Amniotic stem cell (primary cell): ENCODE data around the gene SLC35E2B.
"Not testable (repeated sequence)": the region's sequence is repeated elsewhere in the genome, so short reads cannot be mapped to it uniquely, and the experiment has no call there.

Source experiments
- DNase-seq: peaks from one replicate; lab custom pipeline; 2025; lab: John Stamatoyannopoulos, UW

The SLC35E2B gene

GRCh38 chr1:1692714-1693647 is at the start of gene SLC35E2B:
SLC35E2B (minus strand) TSS chr1:1692795; CDS start chr1:1676699, 16,096 bp downstream.
- peak; percentile 84 for DNase-seq

DNA sequence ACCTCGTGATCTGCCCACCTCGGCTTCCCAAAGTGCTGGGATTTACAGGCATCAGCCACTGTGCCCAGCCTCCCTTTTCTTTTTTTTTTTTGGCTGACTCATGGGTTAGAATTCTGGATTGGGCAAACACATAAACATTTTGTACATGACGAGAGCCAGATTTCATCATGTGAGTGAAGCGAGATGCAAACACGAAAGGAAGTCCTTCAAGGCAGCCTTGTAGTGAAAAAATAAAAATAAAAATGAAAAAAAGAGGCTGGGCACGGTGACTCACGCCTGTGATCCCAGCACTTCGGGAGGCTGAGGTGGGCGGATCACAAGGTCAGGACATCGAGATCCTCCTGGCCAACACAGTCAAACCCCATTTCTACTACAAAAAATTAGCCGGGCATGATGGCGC is 48.4 kb upstream of the SLC35E2B start:
- DNase-seq: peak; percentile 84

DNA sequence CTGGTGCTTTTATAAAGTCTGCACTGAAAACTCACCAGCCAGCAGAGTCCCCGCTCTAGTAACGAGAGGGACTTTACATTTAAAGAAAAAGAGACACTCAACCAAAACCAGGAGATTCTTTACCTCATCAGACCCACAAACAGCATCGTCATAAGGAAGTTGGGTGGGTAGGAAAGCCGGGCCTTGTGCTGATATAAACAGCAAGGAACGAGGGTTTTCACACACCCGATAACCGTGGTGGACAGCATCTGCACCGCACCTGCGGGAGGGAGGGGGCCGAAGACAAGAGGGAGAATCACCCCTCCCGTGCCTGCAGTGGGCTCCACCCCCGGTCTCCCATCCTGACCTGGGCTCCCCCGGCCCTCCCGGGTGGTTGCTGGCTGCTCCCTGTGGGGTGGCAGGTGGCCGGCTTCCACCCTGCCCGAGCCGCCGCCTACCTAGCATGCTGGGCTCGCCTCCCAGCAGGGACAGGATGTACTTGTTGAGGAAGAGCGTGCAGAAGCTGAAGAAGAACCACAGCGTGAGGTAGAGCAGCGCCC is 46.3 kb upstream of the SLC35E2B start:
- not testable (repeated sequence) for DNase-seq

- DNase-seq: not testable (repeated sequence)
Observed at GRCh38 chr1:1737675-1738590, 45.3 kb upstream of the SLC35E2B start.

DNA sequence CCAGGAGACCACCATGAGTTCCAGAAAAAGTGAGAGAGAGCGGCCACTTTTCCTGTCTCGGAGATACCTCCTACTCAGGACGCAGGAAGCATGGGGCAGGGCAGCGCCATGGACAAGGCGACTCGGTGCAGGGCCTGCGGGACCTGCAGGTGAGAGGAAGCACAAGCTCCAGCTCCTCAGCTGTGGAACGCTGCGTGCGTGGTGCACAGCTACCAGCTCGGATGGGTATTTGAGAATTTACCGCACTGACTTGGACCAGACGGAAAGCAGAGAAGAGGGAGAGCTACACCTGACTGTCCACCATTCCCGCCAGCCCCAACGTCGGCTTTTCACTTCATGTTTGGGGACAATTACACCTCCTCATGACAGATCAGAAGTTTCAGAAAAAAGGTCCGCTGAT is 39.8 kb upstream of the SLC35E2B start:
- no peak for DNase-seq

DNA sequence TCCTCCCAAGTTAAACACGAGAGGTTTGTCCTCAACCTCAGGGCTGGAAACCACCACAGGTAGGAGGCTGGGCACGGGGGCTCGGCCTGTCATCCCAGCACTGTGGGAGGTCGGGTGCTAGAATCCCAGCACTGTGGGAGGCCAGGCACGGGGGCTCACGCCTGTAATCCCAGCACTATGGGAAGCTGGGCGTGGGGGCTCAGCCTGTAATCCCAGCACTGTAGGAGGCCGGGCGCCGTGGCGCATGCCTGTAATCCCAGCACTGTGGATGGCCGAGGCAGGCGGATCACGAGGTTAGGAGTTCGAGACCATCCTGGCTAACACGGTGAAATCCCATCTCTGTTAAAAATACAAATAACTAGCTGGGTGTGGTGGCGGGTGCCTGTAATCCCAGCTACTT is 38.3 kb upstream of the SLC35E2B start:
- DNase-seq: no peak

GRCh38 chr1:1730230-1730629 is 37.6 kb upstream of the SLC35E2B start:
- DNase-seq: not testable (repeated sequence)

GRCh38 chr1:1729116-1729816 is 36.7 kb upstream of the SLC35E2B start:
- not testable (repeated sequence) for DNase-seq

DNA sequence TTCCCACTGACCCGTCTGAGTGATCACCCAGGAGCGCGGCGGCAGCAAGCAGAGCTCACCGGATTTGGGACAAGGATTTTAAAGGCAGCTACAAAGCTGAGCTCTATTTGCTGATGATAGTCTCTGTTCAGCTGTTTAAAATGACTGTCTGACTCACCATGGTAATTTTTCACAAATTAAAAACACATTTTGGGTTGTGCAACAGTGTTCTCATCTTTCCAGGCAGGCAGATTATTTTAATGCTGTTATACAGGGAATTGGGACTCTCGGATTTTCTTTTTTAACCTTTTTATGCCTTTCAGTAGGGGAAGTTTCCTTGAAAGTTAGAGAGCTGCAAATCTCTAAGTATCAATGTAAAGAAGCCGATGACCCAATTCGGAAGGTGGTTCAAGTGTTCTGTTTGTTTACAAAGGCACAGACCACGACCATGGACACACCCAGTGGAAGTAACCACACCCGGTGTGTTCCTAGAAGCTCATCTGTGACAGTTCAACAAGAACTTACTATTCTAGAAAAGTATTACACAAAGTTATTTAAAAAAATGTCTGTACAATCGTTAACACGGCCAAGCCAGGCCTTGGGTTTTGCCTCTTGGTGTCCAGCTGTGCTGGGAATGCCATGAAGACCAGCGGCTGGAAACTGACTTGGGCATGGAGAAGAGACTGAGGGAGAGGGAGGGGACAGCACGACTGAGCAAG is 35.9 kb upstream of the SLC35E2B start:
- DNase-seq: not testable (repeated sequence)

GRCh38 chr1:1727131-1727651 is 34.6 kb upstream of the SLC35E2B start:
- DNase-seq: not testable (repeated sequence)

- DNase-seq: not testable (repeated sequence)
Observed at GRCh38 chr1:1726088-1726487, 33.5 kb upstream of the SLC35E2B start.

DNA sequence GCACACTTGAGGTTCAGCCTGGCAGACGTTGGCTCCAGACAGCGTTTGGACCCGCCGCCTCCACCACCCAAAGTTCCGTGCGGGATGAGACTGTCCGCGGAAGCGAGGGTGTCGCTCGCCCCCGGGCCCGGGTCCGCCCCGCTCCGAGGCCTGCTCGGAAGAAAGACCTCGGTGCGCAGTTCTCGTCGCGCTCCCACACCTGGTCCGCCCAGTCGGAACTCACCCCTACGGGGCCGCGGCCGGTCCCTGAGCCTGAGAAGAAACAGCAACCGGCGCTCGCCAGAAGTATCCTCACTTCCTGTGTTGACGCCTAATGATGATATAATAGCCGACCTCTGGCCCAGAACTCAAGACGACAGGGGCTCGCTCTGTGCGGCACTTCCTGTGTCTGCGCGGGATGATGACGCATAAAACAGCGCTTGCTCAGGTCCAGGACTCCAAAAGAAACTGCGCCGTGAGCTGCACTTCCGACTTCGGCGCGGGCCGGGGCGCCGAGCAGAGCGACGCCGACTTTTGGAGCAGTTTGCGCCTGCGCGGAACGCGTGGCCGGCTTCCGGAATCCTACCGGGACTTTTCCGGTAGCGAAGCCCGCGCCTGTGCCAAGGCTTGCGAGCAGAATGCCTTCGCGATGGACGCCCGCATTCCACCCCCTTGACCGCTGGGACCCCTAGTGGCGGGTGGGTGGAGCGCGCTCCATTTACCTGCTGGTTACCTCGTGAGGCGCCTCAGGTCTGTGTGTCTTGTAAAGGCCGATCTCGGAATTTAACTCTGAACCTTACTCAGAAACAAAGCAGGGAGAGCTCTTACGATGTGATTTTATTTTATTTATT is 31.7 kb upstream of the SLC35E2B start, which contains the start of gene CDK11A:
Gene CDK11A, minus strand, starts transcription at position 323 of the 830 bp plus-strand sequence. CDS start 1,539 bp downstream, outside the sequence.
- DNase-seq: peak; percentile 99

GRCh38 chr1:1721201-1721600 is 28.6 kb upstream of the SLC35E2B start:
- DNase-seq: no peak

DNA sequence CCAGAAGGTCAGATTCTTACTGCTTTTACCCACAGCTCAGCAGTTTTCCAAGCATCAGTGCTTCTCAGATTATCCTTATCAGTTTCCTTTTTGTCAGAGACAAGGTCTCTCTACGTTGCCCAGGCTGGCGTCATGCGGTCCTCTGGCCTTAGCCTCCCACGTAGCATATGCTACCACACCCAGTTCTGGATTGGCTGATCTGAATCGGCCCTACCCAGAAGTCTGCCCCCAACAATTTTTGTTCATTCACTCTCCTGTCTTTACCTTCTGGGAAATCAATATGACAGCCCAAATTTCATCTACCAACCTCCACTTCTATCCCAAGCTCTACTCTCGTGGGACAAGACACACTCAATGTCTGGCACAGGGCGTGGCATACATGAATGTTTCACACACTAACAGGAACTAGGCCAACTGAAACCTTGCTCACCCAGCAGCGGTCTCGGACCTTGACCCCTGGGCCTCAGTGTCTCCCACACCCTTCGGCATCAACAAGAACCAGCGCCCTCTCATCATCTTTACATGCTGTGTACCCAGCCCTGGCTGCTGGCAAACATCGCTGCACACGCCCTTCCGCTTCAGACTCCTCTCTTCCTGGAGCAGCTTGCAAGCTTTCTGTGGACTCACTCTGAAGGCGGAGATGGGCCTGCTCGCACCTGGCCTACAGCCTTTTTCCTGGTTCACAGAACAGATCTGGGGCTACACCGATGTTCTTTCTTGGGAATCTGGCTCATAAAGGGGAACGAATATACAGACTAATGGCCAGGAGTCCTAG is 22.7 kb upstream of the SLC35E2B start:
- DNase-seq: not testable (repeated sequence)

DNA sequence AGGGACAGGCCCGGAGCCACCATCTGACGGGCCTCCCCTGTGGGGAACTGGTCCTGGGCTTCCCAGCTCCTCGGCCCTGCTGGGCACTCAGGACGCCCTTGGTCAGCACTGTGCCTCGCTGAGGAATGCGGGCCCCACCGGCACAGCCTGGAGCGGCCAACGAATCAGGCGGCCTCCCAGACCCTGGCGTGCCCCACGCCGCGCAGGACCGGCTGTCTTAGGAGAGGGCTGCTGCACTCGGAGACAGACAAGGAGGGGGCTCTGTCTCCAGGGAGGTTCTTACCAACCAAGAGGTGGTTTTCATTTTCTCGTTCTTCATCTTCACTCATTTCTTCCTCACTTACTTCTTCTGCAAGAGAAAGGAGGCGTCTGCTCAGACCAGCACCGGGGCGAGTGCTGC is 15.3 kb upstream of the SLC35E2B start:
- DNase-seq: not testable (repeated sequence)

DNA sequence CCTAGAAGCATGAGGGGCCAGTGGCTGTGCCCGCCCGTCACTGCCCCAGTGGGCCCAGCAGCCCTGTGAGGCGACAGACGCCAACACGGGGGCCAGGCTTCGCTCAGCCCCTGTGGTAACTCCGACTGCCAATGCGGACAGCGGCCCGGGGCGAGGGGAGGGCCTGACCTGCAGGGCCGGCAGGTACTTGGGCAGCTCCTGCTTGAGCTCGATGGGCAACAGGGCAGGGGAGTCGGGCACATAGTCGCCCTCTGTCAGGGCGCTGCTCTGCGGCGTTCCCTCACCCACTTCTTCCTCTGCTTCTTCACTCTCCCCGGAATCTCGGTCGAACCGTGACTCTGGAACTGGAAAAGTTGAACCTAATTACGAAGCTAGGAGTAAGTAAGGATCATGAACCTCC is 14.6 kb upstream of the SLC35E2B start:
- DNase-seq: not testable (repeated sequence)

GRCh38 chr1:1705623-1706022 is 13.0 kb upstream of the SLC35E2B start:
- DNase-seq: not testable (repeated sequence)

GRCh38 chr1:1704284-1704957 is 11.8 kb upstream of the SLC35E2B start:
- DNase-seq: not testable (repeated sequence)
